B cell (primary cell): Measurements from ENCODE around the gene DPCD. TPM values are rescaled to one million over a fixed set of nuclear protein-coding genes. Genes with fewer than 3 reads are reported as not detected.

Source experiments
- ATAC-seq: fragments of 200-7000 bp; cut with Tn5 transposase; one replicate; pipeline ENCODE4 v1.10.0; 2021; ENCODE audit warnings: low read depth, mild to moderate bottlenecking, moderate number of reproducible peaks, moderate library complexity
- CTCF ChIA-PET: fragments of 350-600 bp; sonication (Branson Sonifier 250); formaldehyde crosslinking; loops from one replicate; lab custom pipeline; 2021; ENCODE audit warnings: antibody characterized with exemption, inconsistent platforms; lab: Charles Lee
- POLR2A ChIA-PET: fragments of 350-600 bp; sonication (Branson Sonifier 250); formaldehyde crosslinking; loops from one replicate; lab custom pipeline; 2021; ENCODE audit warnings: antibody characterized with exemption; lab: Charles Lee
- DNase-seq: peaks from one replicate; pipeline ENCODE4 v3.0.0; 2013
- H2AFZ ChIP-seq: 2 replicates; pipeline ENCODE4 v1.6.1; 2012; ENCODE audit warnings: mild to moderate bottlenecking, low read depth, low read length; ENCODE audit not compliant: insufficient read depth, poor library complexity, severe bottlenecking
- H3K27ac ChIP-seq, 2 donors: 1 replicate in 1 of 2; 2 replicates in 1 of 2; pipeline ENCODE4 v1.5.1; 2012 to 2013; ENCODE audit warnings: low read length in 2 of 2, mild to moderate bottlenecking in 2 of 2, moderate library complexity in 1 of 2
- H3K27me3 ChIP-seq, 4 experiments: fragments of 200-600 bp in 1 of 4; sonication (generic) in 1 of 4; replicated peaks in 1 of 4; 1 replicate in 2 of 4; 2 replicates in 2 of 4; pipeline versions ENCODE4 v1.6.1 to v1.7.0; 2013 to 2016; ENCODE audit warnings: low read length in 3 of 4, mild to moderate bottlenecking in 2 of 4, mixed read lengths in 1 of 4, moderate library complexity in 1 of 4; ENCODE audit not compliant: insufficient read depth in 4 of 4, control insufficient read depth in 3 of 4; ENCODE audit errors: control extremely low read depth in 1 of 4
- H3K36me3 ChIP-seq, 2 experiments: replicated peaks in 1 of 2; 1 replicate in 1 of 2; 2 replicates in 1 of 2; pipeline versions ENCODE4 v1.6.1 to v1.7.1; 2013; ENCODE audit warnings: low read length in 1 of 2; ENCODE audit not compliant: insufficient read depth in 2 of 2, control insufficient read depth in 1 of 2; ENCODE audit errors: control extremely low read depth in 1 of 2, extremely low read depth in 1 of 2
- H3K4me1 ChIP-seq, 2 donors: fragments of 200-600 bp in 1 of 2; sonication (generic) in 1 of 2; 1 replicate in 1 of 2; 2 replicates in 1 of 2; pipeline versions ENCODE4 v1.5.1 to v1.6.1; 2013 to 2017; ENCODE audit warnings: low read length in 2 of 2; ENCODE audit not compliant: control insufficient read depth in 2 of 2, insufficient read depth in 2 of 2
- H3K4me2 ChIP-seq: replicated peaks from 2 replicates; pipeline ENCODE3; 2012; ENCODE audit warnings: mild to moderate bottlenecking, low read depth, low read length; ENCODE audit not compliant: poor library complexity, severe bottlenecking
- H3K4me3 ChIP-seq, 5 experiments: fragments of 200-600 bp in 1 of 5; sonication (generic) in 1 of 5; 1 replicate in 3 of 5; 2 replicates in 2 of 5; pipeline versions ENCODE4 v1.5.1 to v1.7.0; 2011 to 2016; ENCODE audit warnings: low read length in 4 of 5, mild to moderate bottlenecking in 4 of 5, low read depth in 2 of 5, control low read depth in 1 of 5, moderate library complexity in 1 of 5; ENCODE audit not compliant: insufficient read depth in 1 of 5; ENCODE audit errors: control extremely low read depth in 1 of 5, extremely low read depth in 1 of 5
- H3K79me2 ChIP-seq: fragments of 200-600 bp; sonication (generic); one replicate; pipeline ENCODE4 v1.6.0; 2016; ENCODE audit warnings: low read length; ENCODE audit not compliant: control insufficient read depth, insufficient read depth
- H3K9ac ChIP-seq: fragments of 200-600 bp; sonication (generic); 2 replicates; pipeline ENCODE4 v1.6.1; 2017; ENCODE audit warnings: mild to moderate bottlenecking, low read length, moderate library complexity
- H3K9me3 ChIP-seq, 3 donors: one replicate each; pipeline versions ENCODE4 v1.6.1 to v1.7.1; 2013; ENCODE audit warnings: low read length in 2 of 3; ENCODE audit not compliant: control insufficient read depth in 2 of 3, insufficient read depth in 1 of 3; ENCODE audit errors: control extremely low read depth in 1 of 3
- H4K20me1 ChIP-seq: 2 replicates; pipeline ENCODE4 v1.6.0; 2012; ENCODE audit warnings: mild to moderate bottlenecking, low read length; ENCODE audit not compliant: insufficient read depth, control insufficient read depth, poor library complexity, severe bottlenecking
- H3K27ac Mint-ChIP-seq: one replicate; pipeline ENCODE4 v1.8.0; 2021; ENCODE audit warnings: mixed read lengths
- H3K27me3 Mint-ChIP-seq: one replicate; pipeline ENCODE4 v1.8.0; 2021; ENCODE audit warnings: mixed read lengths
- H3K4me1 Mint-ChIP-seq: one replicate; pipeline ENCODE4 v1.8.0; 2021; ENCODE audit warnings: mixed read lengths
- H3K4me3 Mint-ChIP-seq: one replicate; pipeline ENCODE4 v1.8.0; 2021; ENCODE audit warnings: mixed read lengths
- H3K9me3 Mint-ChIP-seq: one replicate; pipeline ENCODE4 v1.8.0; 2022; ENCODE audit warnings: mixed read lengths; ENCODE audit not compliant: insufficient read depth
- EZH2 ChIP-seq: IDR thresholded peaks from 2 replicates; pipeline ENCODE4 v1.6.1; 2012; ENCODE audit warnings: borderline replicate concordance, low read depth, mild to moderate bottlenecking, moderate library complexity, low read length; ENCODE audit not compliant: insufficient read depth, poor library complexity, severe bottlenecking
- WGBS: methylation state at CpG from one replicate; pipeline ENCODE4 v1.1.5; 2013; ENCODE audit warnings: missing lambda C conversion rate; ENCODE audit not compliant: insufficient coverage; 5-methylcytosine and 5-hydroxymethylcytosine counted together
- intact Hi-C: fragments of 100-400 bp; cut with micrococcal nuclease; formaldehyde crosslinking; loops from one replicate; pipeline ENCODE4 v1.10.0; 2022
- polyA plus RNA-seq: library from polyadenylated mRNA; depleted of rRNA; stranded (reverse); fragments of >200 nt; gene quantifications from 2 replicates; pipeline ENCODE4 v1.2.3, GENCODE V29; 2012
- total RNA-seq, 2 donors: library from RNA; stranded (reverse); fragments of 120-200 nt in 1 of 2; gene quantifications; 1 replicate in 1 of 2; 2 replicates in 1 of 2; pipeline versions ENCODE4 v1.2.3 to v1.2.4, GENCODE V29; 2013 to 2022
- TF ChIP-seq, protein P1 (sequence below): fragments of 200-600 bp; IDR thresholded peaks from one replicate; pipeline ENCODE4 v1.8.0; 2022; ENCODE audit warnings: antibody characterized with exemption, mild to moderate bottlenecking

Gene DPCD
- total and polyA plus RNA-seq, 2 donors (not counting 1 experiment from before 2014, with no cell fraction given): 0.88 to 2.2 TPM

DNA sequence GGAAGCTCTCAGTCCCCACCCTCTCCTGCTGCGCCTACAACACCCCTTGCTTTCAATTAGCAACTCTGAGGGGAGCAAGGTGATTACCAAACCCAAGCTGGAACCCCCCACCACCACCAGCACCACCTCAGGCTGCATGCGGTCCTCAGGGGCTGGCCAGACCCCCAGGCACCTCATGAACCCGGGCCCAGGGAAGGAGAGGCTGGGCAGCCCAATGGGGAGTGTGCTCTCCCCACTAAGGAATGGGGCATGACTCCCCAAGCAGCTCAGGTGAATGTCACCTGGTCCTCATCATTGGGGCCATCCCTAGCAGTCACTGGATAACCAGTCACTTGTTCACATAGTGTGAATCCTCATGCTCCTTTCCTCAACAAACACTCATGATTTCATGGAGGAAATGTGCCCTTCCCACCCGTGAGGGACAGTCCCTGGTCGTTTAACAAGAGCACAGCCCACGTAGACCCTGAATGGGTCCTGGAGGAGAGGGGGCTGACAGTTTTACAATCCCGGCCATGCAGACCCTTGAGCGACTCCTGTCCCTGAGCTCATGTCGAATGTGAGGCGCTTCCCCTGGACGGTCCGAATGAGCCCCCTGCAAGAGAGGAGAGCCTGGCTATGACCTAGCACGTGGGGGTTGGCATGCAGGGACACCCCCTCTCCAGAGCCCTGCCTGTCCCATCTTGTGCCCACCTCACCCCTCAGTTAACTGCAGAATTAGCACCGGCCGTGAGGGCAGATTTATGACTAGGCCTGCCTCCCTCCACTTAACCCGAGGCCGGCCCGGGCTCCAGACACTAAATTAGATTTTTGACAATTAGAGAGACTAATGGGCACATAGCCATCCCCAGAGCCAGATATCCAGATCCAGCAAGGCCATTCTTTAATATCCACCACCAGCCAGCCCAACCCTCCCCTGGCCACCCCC is 29.2 kb upstream of the DPCD start:
- Mint-ChIP-seq H3K27ac (no peak overlapping the region), H3K9me3 (no peaks in the 10 kb centered on the region), H3K4me1 (peaks cover 2% of the 10 kb centered on the region), H3K27me3 (peaks cover 13% of the 10 kb centered on the region), H3K4me3 (no peak overlapping the region)
- no peak overlapping the region for H3K4me3 ChIP-seq
- H3K9ac ChIP-seq: no peak overlapping the region
- peaks cover 0 to 3% of the 10 kb centered on the region in 2 experiments for H3K36me3 ChIP-seq
- POLR2A ChIA-PET: interaction anchor here (0.5 kb wide), 1 partner anchor 14 kb away, joined by 5 read pairs; no protein-coding TSS in a partner anchor
- no peak overlapping the region for H2AFZ ChIP-seq
- no peak for ATAC-seq
- H3K79me2 ChIP-seq: no peaks in the 10 kb centered on the region
- H3K27ac ChIP-seq: no peak overlapping the region
- no peak for TF ChIP-seq EZH2
- TF ChIP-seq, protein P1, sequence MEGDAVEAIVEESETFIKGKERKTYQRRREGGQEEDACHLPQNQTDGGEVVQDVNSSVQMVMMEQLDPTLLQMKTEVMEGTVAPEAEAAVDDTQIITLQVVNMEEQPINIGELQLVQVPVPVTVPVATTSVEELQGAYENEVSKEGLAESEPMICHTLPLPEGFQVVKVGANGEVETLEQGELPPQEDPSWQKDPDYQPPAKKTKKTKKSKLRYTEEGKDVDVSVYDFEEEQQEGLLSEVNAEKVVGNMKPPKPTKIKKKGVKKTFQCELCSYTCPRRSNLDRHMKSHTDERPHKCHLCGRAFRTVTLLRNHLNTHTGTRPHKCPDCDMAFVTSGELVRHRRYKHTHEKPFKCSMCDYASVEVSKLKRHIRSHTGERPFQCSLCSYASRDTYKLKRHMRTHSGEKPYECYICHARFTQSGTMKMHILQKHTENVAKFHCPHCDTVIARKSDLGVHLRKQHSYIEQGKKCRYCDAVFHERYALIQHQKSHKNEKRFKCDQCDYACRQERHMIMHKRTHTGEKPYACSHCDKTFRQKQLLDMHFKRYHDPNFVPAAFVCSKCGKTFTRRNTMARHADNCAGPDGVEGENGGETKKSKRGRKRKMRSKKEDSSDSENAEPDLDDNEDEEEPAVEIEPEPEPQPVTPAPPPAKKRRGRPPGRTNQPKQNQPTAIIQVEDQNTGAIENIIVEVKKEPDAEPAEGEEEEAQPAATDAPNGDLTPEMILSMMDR: no peak
- DNase-seq: no peak
- no peak overlapping the region for H3K4me2 ChIP-seq
- H3K9me3 ChIP-seq: no peaks in the 10 kb centered on the region
- 75% methylated on average over 17 of the region's 18 CpGs for WGBS
- H3K27me3 ChIP-seq: no peaks in the 10 kb centered on the region
- no peaks in the 10 kb centered on the region for H4K20me1 ChIP-seq
- CTCF ChIA-PET: no interaction called here
- no peaks in the 10 kb centered on the region for H3K4me1 ChIP-seq
- intact Hi-C loops: no loop called here
